Endodermal cell (in vitro differentiated cells): ENCODE results near the gene RRP1. TPM values are rescaled to one million over a fixed set of nuclear protein-coding genes. Genes with fewer than 3 reads are reported as not detected.

ENCODE experiments used
- DNase-seq: peaks from one replicate; pipeline ENCODE4 v3.0.0-alpha.2; 2017
- H3K27ac ChIP-seq: 2 replicates; pipeline ENCODE4 v1.5.1; 2013; ENCODE audit warnings: mild to moderate bottlenecking, low read depth, low read length, moderate library complexity
- H3K27me3 ChIP-seq: 2 replicates; pipeline ENCODE4 v1.6.1; 2013; ENCODE audit warnings: mild to moderate bottlenecking, low read length, moderate library complexity; ENCODE audit not compliant: insufficient read depth, control insufficient read depth, poor library complexity, severe bottlenecking
- H3K36me3 ChIP-seq: 2 replicates; pipeline ENCODE4 v1.7.0; 2013; ENCODE audit warnings: mild to moderate bottlenecking, low read length, moderate library complexity; ENCODE audit not compliant: control insufficient read depth, insufficient read depth
- H3K4me1 ChIP-seq: one replicate; pipeline ENCODE4 v1.7.0; 2013; ENCODE audit warnings: low read length; ENCODE audit not compliant: control insufficient read depth, insufficient read depth
- H3K4me3 ChIP-seq: 2 replicates; pipeline ENCODE4 v1.5.1; 2013; ENCODE audit warnings: mild to moderate bottlenecking, low read length, moderate library complexity
- H3K9ac ChIP-seq: 2 replicates; pipeline ENCODE4 v1.6.1; 2013; ENCODE audit warnings: mild to moderate bottlenecking, low read length, moderate library complexity; ENCODE audit not compliant: poor library complexity, severe bottlenecking; ENCODE audit errors: extremely low read depth
- H3K9me3 ChIP-seq: 2 replicates; pipeline ENCODE4 v1.6.1; 2013; ENCODE audit warnings: mild to moderate bottlenecking, low read length, moderate library complexity; ENCODE audit not compliant: control insufficient read depth
- H3K27ac Mint-ChIP-seq: 2 replicates; pipeline ENCODE4 v1.8.0; 2020; ENCODE audit warnings: mixed read lengths
- H3K27me3 Mint-ChIP-seq: 2 replicates; pipeline ENCODE4 v1.8.0; 2021; ENCODE audit warnings: mild to moderate bottlenecking, mixed read lengths; ENCODE audit not compliant: insufficient read depth
- H3K36me3 Mint-ChIP-seq: 2 replicates; pipeline ENCODE4 v1.8.0; 2020; ENCODE audit warnings: low read depth, mixed read lengths
- H3K4me1 Mint-ChIP-seq: 2 replicates; pipeline ENCODE4 v1.8.0; 2020; ENCODE audit warnings: mixed read lengths
- H3K4me3 Mint-ChIP-seq: 2 replicates; pipeline ENCODE4 v1.8.0; 2020; ENCODE audit warnings: mild to moderate bottlenecking, moderate library complexity, mixed read lengths
- H3K9me3 Mint-ChIP-seq: 2 replicates; pipeline ENCODE4 v1.8.0; 2020; ENCODE audit warnings: mild to moderate bottlenecking, mixed read lengths
- CTCF ChIP-seq: fragments of 200-600 bp; sonication (generic); conservative IDR thresholded peaks from 2 replicates; pipeline ENCODE4 v1.5.0; 2021; ENCODE audit warnings: antibody characterized with exemption, mild to moderate bottlenecking
- WGBS, 2 experiments: methylation state at CpG; one replicate each; pipeline versions ENCODE4 v1.1.5 to v1.1.7; 2013; ENCODE audit warnings: missing lambda C conversion rate in 2 of 2, mixed read lengths in 1 of 2; ENCODE audit not compliant: insufficient coverage in 1 of 2, insufficient read length in 1 of 2; 5-methylcytosine and 5-hydroxymethylcytosine counted together
- total RNA-seq, 2 donors: library from RNA; stranded (reverse); fragmentation: NEBNext Ultra II Directional in 1 of 2; extraction: Animal tissue kit (Norgen Biotek cat#: 25700) in 1 of 2; gene quantifications; 2 replicates in 1 of 2; 3 replicates in 1 of 2; pipeline ENCODE4 v1.2.1, GENCODE V29; 2021

Gene RRP1
- total RNA-seq, 2 donors from 2014 or later = 36.4 to 36.7 TPM

- TF ChIP-seq CTCF = no peak
- peaks cover 5% of the 10 kb centered on the region for H3K4me1 ChIP-seq
- DNase-seq = peak; percentile 68
- no peaks in the 10 kb centered on the region for H3K36me3 Mint-ChIP-seq
- no peaks in the 10 kb centered on the region for H3K9me3 ChIP-seq
- no peak overlapping the region for H3K9ac ChIP-seq
- 90 to 95% methylated on average over 15 to 24 of the region's 24 CpGs for WGBS, 2 experiments
- H3K36me3 ChIP-seq = peaks cover under 1% of the 10 kb centered on the region
- H3K27me3 Mint-ChIP-seq = no peaks in the 10 kb centered on the region
- no peak overlapping the region for H3K27ac Mint-ChIP-seq
- H3K4me1 Mint-ChIP-seq = peaks cover 8% of the 10 kb centered on the region
- no peak overlapping the region for H3K4me3 ChIP-seq
- H3K27me3 ChIP-seq = no peaks in the 10 kb centered on the region
- H3K9me3 Mint-ChIP-seq = no peaks in the 10 kb centered on the region
- no peak overlapping the region for H3K4me3 Mint-ChIP-seq
- no peak overlapping the region for H3K27ac ChIP-seq
Measured at GRCh38 chr21:43811262-43812105, 22.1 kb downstream of the RRP1 start.

GRCh38 chr21:43812139-43812821 is 22.9 kb downstream of the RRP1 start:
- Mint-ChIP-seq H3K4me1 (peaks cover 8% of the 10 kb centered on the region), H3K27ac (no peak overlapping the region), H3K36me3 (no peaks in the 10 kb centered on the region), H3K4me3 (no peak overlapping the region), H3K27me3 (no peaks in the 10 kb centered on the region), H3K9me3 (no peaks in the 10 kb centered on the region)
- no peak for DNase-seq
- H3K4me1 ChIP-seq = peaks cover 5% of the 10 kb centered on the region
- H3K36me3 ChIP-seq = no peaks in the 10 kb centered on the region
- TF ChIP-seq CTCF = no peak
- no peak overlapping the region for H3K27ac ChIP-seq
- H3K9me3 ChIP-seq = no peaks in the 10 kb centered on the region
- H3K27me3 ChIP-seq = no peaks in the 10 kb centered on the region
- no peak overlapping the region for H3K4me3 ChIP-seq
- no peak overlapping the region for H3K9ac ChIP-seq
- 84 to 90% methylated on average over 22 to 27 of the region's 27 CpGs for WGBS, 2 experiments

GRCh38 chr21:43812957-43813655 is 23.7 kb downstream of the RRP1 start:
- Mint-ChIP-seq H3K27ac (no peak overlapping the region), H3K4me1 (peaks cover 8% of the 10 kb centered on the region), H3K36me3 (no peaks in the 10 kb centered on the region), H3K4me3 (no peak overlapping the region), H3K27me3 (no peaks in the 10 kb centered on the region), H3K9me3 (no peaks in the 10 kb centered on the region)
- H3K27me3 ChIP-seq = no peaks in the 10 kb centered on the region
- H3K4me3 ChIP-seq = no peak overlapping the region
- no peak overlapping the region for H3K27ac ChIP-seq
- no peak for DNase-seq
- peaks cover 5% of the 10 kb centered on the region for H3K4me1 ChIP-seq
- no peaks in the 10 kb centered on the region for H3K9me3 ChIP-seq
- 94 to 97% methylated on average over 3 to 19 of the region's 19 CpGs for WGBS, 2 experiments
- no peaks in the 10 kb centered on the region for H3K36me3 ChIP-seq
- no peak for TF ChIP-seq CTCF
- no peak overlapping the region for H3K9ac ChIP-seq
